SH-SY5Y (cell line): ENCODE data around the gene SMR3B.

Source experiments
- GATA2 ChIP-seq: IDR thresholded peaks from 2 replicates; pipeline ENCODE4 v1.6.1; 2011; ENCODE audit warnings: mild to moderate bottlenecking, low read depth, low read length
- GATA3 ChIP-seq: IDR thresholded peaks from 2 replicates; pipeline ENCODE4 v1.6.1; 2011; ENCODE audit warnings: low read depth, mild to moderate bottlenecking, low read length, moderate library complexity

DNA sequence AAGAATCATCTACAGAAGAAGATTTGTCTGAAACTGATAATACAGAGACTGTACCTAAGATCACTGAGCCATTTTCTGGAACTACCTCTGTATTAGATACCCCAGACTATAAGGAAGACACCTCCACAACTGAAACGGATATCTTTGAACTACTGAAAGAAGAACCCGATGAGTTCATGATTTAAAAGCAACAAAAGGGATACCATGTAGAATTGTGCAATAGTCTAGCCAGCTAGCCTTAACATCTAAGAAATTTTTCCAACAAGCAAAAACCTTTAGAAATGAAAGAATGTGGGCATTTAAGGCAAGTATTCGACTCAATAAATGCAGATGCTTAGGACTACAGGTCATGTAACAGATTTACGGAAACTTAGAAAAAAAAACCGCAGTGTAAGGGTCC, 46.9 kb upstream of the SMR3B start:
- TF ChIP-seq GATA2 (no peak), GATA3 (no peak)
